SHP77 (cell line): Measurements from ENCODE around the gene GPR15.

Experiments used
- DNase-seq, 2 experiments: peaks; one replicate each; lab custom pipeline; 2025; lab: John Stamatoyannopoulos, UW

The GPR15 gene

DNA sequence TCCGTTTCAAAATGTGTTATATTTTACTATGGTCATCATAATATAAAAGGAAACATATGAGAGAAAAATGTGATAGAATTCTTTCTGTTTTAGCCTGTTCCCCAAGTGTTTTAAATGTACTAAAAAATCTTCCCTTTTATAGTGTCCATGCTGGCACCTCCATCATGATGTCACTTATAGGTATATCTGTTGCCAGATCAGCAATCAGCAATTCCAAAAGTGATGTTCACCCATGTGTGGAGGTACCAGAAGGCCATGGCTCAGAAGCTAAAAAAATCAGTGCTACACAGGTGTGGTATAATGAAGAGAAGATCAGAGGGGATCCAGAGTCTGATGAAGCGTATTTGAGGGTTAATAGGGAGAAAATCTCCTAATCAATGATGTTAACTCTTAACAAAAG, 1.1 kb upstream of the GPR15 start:
- no peak for DNase-seq

DNA sequence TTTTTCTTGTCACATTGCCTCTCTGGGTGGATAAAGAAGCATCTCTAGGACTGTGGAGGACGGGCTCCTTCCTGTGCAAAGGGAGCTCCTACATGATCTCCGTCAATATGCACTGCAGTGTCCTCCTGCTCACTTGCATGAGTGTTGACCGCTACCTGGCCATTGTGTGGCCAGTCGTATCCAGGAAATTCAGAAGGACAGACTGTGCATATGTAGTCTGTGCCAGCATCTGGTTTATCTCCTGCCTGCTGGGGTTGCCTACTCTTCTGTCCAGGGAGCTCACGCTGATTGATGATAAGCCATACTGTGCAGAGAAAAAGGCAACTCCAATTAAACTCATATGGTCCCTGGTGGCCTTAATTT, 478 bp downstream of the GPR15 start:
- no peak for DNase-seq

GRCh38 chr3:98532709-98533571, 1.2 kb downstream of the GPR15 start:
- peak in 1 of 2 experiments; percentile 39 for DNase-seq

- DNase-seq: no peak
Observed at GRCh38 chr3:98534168-98534567, 2.4 kb downstream of the GPR15 start.

GRCh38 chr3:98534734-98535133, 3.0 kb downstream of the GPR15 start:
- DNase-seq: no peak

DNA sequence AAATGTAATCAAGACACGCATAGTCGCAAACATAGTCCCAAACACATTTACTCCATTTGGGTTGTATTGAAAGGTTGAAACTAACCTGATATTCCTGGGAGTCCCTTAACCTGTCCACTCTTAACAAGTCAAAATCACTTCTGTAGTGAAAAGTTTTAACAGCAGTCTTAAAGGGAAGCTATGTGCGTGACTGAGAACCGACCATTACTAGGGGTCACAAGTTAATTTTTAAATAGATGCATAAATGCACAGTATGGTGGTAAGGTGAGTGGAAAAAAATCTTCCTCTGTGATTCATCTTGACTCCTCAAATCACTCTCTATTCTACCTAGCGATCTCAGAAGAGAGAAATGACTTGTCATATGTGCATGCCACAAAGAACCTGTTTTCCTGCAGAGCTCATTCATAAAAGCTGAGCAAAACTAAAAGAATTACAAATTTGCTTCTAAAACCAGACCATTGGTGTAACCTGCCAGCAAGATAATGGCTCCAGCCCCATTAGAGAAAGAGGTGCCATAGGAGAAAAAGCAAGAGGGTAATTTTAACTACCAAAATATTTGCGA, 4.8 kb downstream of the GPR15 start:
- DNase-seq: no peak

GRCh38 chr3:98540346-98540745, 8.6 kb downstream of the GPR15 start:
- no peak for DNase-seq

- no peak for DNase-seq
Observed at GRCh38 chr3:98541695-98542094, 9.9 kb downstream of the GPR15 start.

- DNase-seq: no peak
Observed at GRCh38 chr3:98542623-98543022, 10.8 kb downstream of the GPR15 start.

- DNase-seq: no peak
Observed at GRCh38 chr3:98545940-98546339, 14.2 kb downstream of the GPR15 start.

DNA sequence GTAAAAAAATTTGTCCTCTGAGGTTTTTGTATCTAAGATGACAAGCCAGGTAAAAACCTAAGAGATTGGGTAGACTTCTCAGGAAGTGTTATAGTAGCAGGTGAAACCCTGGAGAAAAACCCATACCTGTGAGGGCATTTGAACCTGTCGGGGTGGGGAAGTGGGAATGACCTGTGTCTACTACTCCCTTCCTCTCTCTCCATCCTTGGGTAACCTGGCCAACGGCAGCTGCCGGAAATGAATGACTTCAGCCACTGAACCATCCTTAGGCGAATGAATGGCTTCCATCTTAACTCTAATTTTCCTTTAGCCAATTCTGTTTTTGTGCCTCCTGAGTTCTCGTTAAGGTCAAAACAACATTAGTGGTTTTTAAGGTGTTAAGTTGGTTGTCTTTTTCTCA, 16.8 kb downstream of the GPR15 start:
- no peak for DNase-seq

GRCh38 chr3:98550833-98551232, 19.1 kb downstream of the GPR15 start:
- DNase-seq: no peak

DNA sequence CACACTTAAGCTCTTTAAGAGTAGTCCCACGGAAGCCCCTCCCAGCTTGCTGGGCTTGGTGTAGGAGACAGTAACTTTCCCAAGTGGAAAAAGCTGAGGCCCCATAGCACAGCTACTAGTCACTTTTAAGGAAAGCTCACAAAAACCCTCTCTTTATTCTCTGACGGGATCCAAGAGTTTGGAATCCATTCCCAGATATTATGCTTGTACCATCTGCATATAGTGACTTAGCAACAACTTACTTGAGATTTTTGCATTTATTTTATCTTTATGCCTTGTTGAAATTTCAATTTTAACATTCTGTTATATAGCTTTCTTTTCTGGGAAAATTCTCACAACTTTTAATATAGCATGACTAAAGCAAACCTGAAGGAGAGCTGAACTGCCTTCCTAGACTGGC, 19.5 kb downstream of the GPR15 start:
- DNase-seq: no peak

DNA sequence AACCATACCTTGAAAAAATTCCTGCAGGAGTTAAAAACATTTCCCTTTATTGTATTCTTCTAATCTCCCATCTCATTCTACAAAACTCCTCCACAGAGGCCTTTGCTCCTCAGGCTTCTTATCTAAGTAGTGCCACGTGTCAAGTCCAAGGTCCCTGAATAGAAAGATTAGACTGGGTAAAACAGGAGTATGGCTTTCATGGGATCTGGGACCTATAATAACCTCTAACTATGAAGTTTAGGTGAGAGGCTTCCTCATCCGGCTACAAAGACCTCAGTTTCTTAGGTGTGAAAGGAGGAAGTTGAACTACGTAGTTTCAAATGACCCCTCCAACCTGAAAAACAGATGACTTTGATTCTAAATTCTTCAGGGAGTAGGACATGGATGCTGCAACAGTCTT, 20.0 kb downstream of the GPR15 start:
- DNase-seq: no peak

DNA sequence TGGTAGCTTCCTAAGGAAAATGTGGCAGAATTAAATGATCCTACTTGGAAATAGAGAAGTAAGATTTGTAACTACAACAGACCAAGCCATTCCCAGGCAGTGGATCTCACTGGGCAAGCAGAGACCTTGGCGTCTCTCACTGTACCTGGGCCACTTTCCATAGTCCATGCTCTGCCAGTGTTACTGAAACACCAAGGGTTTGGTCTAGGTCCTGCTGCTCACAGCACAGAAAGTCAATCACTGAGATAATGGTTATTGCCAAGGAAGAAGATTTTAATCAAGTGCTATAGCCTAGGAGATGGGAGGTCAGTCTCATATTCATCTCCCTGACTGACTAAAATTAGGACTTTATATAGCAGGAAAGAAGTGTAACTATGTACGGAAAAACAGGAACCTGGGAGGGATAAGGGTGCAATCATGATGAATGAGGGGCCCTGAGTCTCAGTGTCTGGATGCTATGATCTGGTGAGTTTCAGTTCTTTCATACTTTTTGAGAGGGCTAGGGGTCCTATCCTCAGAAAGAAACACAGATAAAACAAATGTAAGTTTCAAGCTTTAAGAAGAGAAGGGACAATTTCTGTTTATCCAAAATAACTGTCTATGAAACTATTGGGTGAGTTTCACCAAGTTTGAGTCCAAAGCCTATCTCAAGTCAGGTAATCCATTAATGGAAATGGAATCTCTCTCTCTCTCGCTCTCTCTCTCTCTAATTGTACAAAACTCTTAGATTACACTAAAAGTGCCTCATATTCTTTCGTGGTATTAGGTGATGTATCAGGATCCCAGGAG, 20.6 kb downstream of the GPR15 start:
- no peak for DNase-seq

GRCh38 chr3:98553021-98553563, 21.3 kb downstream of the GPR15 start:
- DNase-seq: no peak

- no peak for DNase-seq
Observed at GRCh38 chr3:98553753-98554152, 22.0 kb downstream of the GPR15 start.

GRCh38 chr3:98554580-98554979, 22.8 kb downstream of the GPR15 start:
- DNase-seq: no peak

DNA sequence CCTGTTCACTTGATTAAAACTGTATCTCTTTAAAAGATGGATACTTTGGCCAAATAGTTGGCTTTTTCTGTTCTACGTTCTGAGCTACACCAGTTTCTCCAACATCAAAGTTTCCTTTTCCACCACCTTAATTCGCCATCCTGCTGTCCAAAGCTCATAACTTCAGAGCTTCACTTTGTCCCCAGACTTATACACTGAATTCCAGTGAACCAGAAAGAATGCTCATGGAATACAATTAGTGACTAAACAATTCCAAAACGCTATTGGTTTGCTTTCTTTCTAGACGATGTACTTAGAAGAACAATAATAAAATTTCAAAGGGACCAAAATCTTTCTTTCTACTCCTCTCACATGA, 23.2 kb downstream of the GPR15 start:
- DNase-seq: no peak

- no peak for DNase-seq
Observed at GRCh38 chr3:98556164-98557130, 24.7 kb downstream of the GPR15 start.

- no peak for DNase-seq
Observed at GRCh38 chr3:98557324-98558010, 25.7 kb downstream of the GPR15 start.
